HG03103 (cell line): ENCODE measurements around the gene FBXL12.
"Not testable (repeated sequence)": the region's sequence is repeated elsewhere in the genome, so short reads cannot be mapped to it uniquely, and the experiment has no call there.

Source experiments
- ATAC-seq: cut with Tn5 transposase; IDR thresholded peaks from one replicate; pipeline ENCODE4 v1.9.1; 2021; ENCODE audit warnings: low read depth; ENCODE audit not compliant: unreplicated experiment

Gene FBXL12

DNA sequence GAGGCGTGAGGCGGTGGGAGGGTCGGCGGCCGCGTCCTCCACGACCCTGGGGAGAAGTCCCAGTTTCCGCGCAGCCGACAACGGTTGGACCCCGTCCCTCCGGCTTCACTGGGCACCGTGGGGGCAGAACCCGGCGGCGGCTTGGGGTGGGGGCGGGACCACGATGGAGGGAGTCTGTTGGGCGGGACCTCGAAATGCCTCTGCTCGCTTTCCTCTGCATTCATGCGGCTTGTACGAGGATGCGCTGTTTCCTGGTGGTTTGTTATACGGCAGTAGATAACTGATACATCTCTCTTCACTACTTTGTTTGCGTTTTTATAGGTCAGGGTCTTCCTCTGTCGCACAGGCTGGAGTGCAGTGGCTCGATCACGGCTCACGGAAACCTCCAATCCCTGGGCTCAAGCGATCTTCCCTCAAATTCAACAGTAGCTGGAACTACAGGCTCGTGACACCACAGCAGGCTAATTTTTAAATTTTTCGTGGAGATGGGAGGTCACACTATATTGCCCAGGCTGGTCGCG, 25.7 kb downstream of the FBXL12 start:
- no peak for ATAC-seq

- ATAC-seq: no peak
These were observed 26.4 kb downstream of the FBXL12 start for GRCh38 chr19:9792206-9793070.

GRCh38 chr19:9791552-9792205, 27.2 kb downstream of the FBXL12 start:
- ATAC-seq: no peak

GRCh38 chr19:9791073-9791367, 27.9 kb downstream of the FBXL12 start:
- not testable (repeated sequence) for ATAC-seq

DNA sequence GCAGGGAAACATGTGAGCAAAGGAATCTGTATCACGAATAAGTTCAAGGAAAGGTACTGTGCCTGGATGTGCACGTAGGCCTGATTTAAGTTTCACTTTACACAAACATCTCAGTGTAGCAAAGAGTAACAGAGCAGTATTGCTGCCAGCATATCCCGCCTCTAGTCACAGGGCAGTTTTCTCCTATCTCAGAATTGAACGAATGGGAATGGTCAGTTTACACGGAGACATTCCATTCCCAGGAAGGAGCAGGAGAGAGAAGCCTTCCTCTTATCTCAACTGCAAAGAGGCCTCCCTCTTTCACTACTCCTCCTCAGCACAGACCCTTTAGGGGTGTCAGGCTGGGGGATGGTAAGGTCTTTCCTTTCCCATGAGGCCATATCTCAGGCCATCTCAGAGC, 29.3 kb downstream of the FBXL12 start:
- ATAC-seq: not testable (repeated sequence)

DNA sequence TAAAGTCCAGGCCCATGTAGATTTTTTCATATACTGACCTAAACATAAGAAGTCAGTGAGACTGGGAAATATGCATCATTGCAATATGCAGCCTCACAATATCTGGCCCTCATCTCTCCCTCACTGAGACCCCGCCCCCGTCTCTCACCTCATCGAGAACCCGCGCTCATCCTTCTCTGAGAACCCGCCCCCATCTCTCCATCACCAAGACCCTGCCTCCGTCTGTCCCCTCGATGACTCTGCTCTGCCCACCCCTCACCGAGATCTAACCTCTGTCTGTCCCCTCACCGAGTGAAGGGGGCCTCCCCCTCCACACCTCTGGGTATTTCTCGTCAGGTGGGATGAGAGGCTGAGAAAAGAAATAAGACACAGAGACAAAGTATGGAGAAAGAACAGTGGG, 29.8 kb downstream of the FBXL12 start:
- ATAC-seq: no peak

DNA sequence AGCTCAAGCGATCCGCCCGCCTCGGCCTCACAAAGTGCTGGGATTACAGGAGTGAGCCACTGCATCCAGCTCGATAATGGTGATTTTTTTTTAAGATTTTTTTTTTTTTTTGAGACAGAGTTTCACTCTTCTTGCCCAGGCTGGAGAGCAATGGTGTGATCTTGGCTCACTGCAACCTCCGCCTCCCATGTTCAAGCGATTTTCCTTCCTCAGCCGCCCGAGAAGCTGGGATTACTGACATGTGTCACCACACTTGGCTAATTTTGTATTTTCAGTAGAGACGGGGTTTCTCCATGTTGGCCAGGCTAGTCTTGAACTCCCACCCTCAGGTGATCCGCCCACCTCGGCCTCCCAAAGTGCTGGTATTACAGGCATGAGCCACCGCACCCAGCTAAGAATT, 30.3 kb downstream of the FBXL12 start:
- not testable (repeated sequence) for ATAC-seq

GRCh38 chr19:9786819-9787218, 32.1 kb downstream of the FBXL12 start:
- ATAC-seq: no peak

- ATAC-seq: no peak
These were observed 32.5 kb downstream of the FBXL12 start for GRCh38 chr19:9786342-9786741.

- ATAC-seq: peak; percentile 68
These were observed 33.2 kb downstream of the FBXL12 start for GRCh38 chr19:9785367-9786331.

DNA sequence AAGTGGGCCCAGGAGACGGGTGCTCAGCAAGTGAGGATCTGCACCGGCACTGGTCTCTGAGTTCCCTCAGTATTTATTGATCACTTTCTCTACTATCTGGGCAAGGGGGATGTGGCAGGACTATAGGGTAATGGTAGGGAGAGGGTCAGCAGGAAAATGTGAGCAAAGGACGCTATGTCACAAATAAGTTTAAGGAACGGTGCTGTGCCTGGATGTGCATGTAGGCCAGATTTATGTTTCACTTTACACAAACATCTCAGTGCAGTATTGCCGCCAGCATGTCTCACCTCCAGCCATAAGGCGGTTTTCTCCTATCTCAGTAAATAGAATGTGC, 34.7 kb downstream of the FBXL12 start:
- ATAC-seq: not testable (repeated sequence)

DNA sequence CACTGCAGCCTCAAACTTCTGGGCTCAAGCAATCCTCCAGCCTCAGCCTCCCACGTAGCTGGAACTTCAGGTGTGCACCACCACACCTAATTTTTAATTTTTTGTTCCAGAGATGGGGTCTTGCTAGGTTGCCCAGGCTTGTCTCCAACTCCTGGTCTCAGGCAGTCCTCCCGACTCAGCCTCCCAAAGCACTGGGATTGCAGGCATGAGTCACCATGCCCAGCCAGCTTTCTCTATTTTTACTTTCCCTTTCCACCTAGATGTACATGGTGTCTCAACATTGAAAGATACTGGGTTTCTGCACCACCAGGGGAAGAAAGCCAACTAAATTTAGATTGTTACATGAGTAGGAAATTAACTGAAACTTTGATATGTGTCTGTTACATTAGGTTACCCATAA, 36.5 kb downstream of the FBXL12 start:
- no peak for ATAC-seq

GRCh38 chr19:9768175-9769112, 50.4 kb downstream of the FBXL12 start, which contains the start of gene ZNF846:
Gene ZNF846 (minus strand): TSS chr19:9768738. CDS start chr19:9764950, 3,788 bp downstream.
- peak; percentile 96 for ATAC-seq
